ENCODE results near the gene SLK.

DNA sequence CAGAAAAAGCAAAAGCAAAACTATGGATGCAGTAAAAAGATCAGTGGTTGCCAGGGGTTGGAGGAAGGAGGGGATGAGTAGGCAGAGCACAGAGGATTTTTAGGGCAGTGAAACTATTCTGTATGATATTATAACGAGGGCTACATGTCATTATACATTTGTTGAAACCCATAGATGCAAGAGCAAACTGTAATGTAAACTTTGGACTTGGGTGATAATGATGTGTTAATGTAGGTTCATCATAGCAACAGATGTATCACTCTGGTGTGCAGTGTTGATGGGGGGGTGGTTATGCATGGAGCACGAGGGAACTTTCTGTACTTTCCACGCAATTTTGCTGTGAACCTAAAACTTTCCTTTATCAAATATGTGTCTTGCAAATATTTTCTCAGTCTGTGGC, 23.2 kb downstream of the SLK start:
- TF ChIP-seq, protein P1, sequence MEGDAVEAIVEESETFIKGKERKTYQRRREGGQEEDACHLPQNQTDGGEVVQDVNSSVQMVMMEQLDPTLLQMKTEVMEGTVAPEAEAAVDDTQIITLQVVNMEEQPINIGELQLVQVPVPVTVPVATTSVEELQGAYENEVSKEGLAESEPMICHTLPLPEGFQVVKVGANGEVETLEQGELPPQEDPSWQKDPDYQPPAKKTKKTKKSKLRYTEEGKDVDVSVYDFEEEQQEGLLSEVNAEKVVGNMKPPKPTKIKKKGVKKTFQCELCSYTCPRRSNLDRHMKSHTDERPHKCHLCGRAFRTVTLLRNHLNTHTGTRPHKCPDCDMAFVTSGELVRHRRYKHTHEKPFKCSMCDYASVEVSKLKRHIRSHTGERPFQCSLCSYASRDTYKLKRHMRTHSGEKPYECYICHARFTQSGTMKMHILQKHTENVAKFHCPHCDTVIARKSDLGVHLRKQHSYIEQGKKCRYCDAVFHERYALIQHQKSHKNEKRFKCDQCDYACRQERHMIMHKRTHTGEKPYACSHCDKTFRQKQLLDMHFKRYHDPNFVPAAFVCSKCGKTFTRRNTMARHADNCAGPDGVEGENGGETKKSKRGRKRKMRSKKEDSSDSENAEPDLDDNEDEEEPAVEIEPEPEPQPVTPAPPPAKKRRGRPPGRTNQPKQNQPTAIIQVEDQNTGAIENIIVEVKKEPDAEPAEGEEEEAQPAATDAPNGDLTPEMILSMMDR (conservative IDR thresholded peaks at IDR 0.05 in 1 of 2, IDR thresholded peaks at IDR 0.05 in 1 of 2; ENCODE audit: extremely low read depth in 1 of 2, insufficient read depth in 1 of 2, low read depth in 1 of 2, low read length in 2 of 2): no peak
- TF ChIP-seq EZH2 (IDR thresholded peaks at IDR 0.05; ENCODE audit: borderline replicate concordance, low read length): no peak
